Uterus (tissue), 4 donors: ENCODE results near the gene KCNQ1. TPM values are rescaled to one million over a fixed set of nuclear protein-coding genes. Genes with fewer than 3 reads are reported as not detected.

ENCODE experiments used
- DNase-seq, 2 donors: peaks; one replicate each; pipeline ENCODE4 v3.0.0-alpha.2; 2019 to 2020
- H3K27ac ChIP-seq, 2 donors: fragments of 200-600 bp; sonication (generic); 1 replicate in 1 of 2; 2 replicates in 1 of 2; pipeline ENCODE4 v1.5.1; 2016 to 2018
- H3K27me3 ChIP-seq, 2 donors: fragments of 200-600 bp; sonication (generic); one replicate each; pipeline ENCODE4 v1.5.1; 2018 to 2019; ENCODE audit warnings: control low read depth in 1 of 2
- H3K36me3 ChIP-seq, 2 donors: fragments of 200-600 bp; sonication (generic); one replicate each; pipeline ENCODE4 v1.5.1; 2019; ENCODE audit warnings: control low read depth in 1 of 2
- H3K4me1 ChIP-seq, 2 donors: fragments of 200-600 bp; sonication (generic); one replicate each; pipeline ENCODE4 v1.5.1; 2018 to 2019; ENCODE audit warnings: control low read depth in 1 of 2
- H3K4me3 ChIP-seq, 2 donors: fragments of 200-600 bp; sonication (generic); 1 replicate in 1 of 2; 2 replicates in 1 of 2; pipeline ENCODE4 v1.5.1; 2018 to 2019; ENCODE audit warnings: mild to moderate bottlenecking in 1 of 2
- H3K9me3 ChIP-seq, 2 donors: fragments of 200-600 bp; sonication (generic); one replicate each; pipeline ENCODE4 v1.5.1; 2019; ENCODE audit warnings: control low read depth in 1 of 2
- POLR2A ChIP-seq, 2 donors: fragments of 450-650 bp; IDR thresholded peaks; one replicate each; pipeline ENCODE4 v1.6.1; 2016; ENCODE audit warnings: antibody characterized with exemption in 2 of 2, mild to moderate bottlenecking in 1 of 2, moderate library complexity in 1 of 2
- intact Hi-C: fragments of 100-400 bp; cut with DNase I; formaldehyde crosslinking; loops from one replicate; pipeline ENCODE4 v1.15.1; 2023; ENCODE audit warnings: low total_unique reads
- total RNA-seq, 4 donors: library from RNA; depleted of rRNA in 3 of 4; stranded (reverse); fragments of >200 nt in 3 of 4; gene quantifications; one replicate each; pipeline versions ENCODE4 v1.1.0 to v1.2.4, GENCODE V29; 2014 to 2023
- TF ChIP-seq, protein P1 (sequence below), 4 experiments: fragments of 200-600 bp in 2 of 4; fragments of 450-650 bp in 2 of 4; sonication (generic) in 2 of 4; IDR thresholded peaks; one replicate each; pipeline ENCODE4 v1.5.1; 2016 to 2019; ENCODE audit warnings: antibody characterized with exemption in 4 of 4, mild to moderate bottlenecking in 2 of 4, moderate library complexity in 1 of 4
- donor health status: DM: yes; HTN: yes; CAD: no.

KCNQ1 gene
- total RNA-seq, 4 donors from 2014 or later: 2.6 to 10.4 (median 5.4) TPM

DNA sequence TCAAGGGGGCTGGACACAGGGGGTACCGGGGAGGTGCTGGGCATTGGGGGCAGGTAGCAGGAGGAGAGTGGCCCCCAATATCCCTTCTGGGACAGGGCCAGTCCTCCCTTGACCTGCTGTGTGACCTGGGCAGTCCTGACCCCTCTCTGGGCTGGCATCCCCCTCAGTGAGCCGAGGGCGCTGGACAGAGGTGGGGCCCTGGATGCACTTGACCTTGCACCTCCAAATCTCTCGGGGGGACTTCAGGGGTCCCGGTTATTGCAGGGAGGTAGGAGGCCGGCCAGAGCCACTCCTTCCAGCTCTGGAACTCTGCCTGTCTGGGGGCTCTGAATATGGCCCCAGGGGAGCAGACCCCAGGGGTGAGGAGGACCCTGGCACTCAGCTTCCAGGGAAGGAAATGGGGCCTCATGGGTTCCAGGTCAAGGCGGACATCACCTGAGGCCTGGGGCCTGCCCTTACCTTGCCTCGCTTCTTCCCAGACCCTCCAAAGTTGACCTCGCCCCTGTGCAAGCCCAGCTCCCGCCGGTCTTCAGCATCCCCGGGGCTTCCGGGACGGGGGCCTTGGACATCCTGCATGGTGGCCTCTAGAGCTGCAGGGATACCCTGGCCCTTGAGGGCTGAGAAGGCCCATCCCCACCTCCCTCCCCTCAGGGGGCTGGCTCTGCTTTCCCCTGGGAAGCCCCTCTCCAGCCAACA lies 22.2 kb upstream of the KCNQ1 start:
- Histone ChIP-seq H3K9me3 (no peaks in the 10 kb centered on the region), H3K4me3 (no peak overlapping the region), H3K27ac (no peak overlapping the region), H3K27me3 (no peaks in the 10 kb centered on the region), H3K36me3 (no peaks in the 10 kb centered on the region), H3K4me1 (no peaks in the 10 kb centered on the region)
- TF ChIP-seq, protein P1, sequence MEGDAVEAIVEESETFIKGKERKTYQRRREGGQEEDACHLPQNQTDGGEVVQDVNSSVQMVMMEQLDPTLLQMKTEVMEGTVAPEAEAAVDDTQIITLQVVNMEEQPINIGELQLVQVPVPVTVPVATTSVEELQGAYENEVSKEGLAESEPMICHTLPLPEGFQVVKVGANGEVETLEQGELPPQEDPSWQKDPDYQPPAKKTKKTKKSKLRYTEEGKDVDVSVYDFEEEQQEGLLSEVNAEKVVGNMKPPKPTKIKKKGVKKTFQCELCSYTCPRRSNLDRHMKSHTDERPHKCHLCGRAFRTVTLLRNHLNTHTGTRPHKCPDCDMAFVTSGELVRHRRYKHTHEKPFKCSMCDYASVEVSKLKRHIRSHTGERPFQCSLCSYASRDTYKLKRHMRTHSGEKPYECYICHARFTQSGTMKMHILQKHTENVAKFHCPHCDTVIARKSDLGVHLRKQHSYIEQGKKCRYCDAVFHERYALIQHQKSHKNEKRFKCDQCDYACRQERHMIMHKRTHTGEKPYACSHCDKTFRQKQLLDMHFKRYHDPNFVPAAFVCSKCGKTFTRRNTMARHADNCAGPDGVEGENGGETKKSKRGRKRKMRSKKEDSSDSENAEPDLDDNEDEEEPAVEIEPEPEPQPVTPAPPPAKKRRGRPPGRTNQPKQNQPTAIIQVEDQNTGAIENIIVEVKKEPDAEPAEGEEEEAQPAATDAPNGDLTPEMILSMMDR (IDR thresholded peaks at IDR 0.05): no peak
- TF ChIP-seq POLR2A (IDR thresholded peaks at IDR 0.05): no peak
- intact Hi-C loops: loop anchor here (5.0 to 10.0 kb wide), 2 partner anchors 120 to 472 kb away; partner anchors contain the start of genes C11orf21 and TSPAN32
- no peak for DNase-seq

- TF ChIP-seq POLR2A (IDR thresholded peaks at IDR 0.05): no peak
- TF ChIP-seq, protein P1 (IDR thresholded peaks at IDR 0.05): no peak
- Histone ChIP-seq H3K36me3 (no peaks in the 10 kb centered on the region), H3K27ac (no peak overlapping the region), H3K27me3 (no peaks in the 10 kb centered on the region), H3K9me3 (no peaks in the 10 kb centered on the region), H3K4me1 (no peaks in the 10 kb centered on the region), H3K4me3 (no peak overlapping the region)
- no peak for DNase-seq
- intact Hi-C loops: loop anchor here (2.0 to 10.0 kb wide), 3 partner anchors 121 to 471 kb away; partner anchors contain the start of genes C11orf21 and TSPAN32
These were observed 21.4 kb upstream of the KCNQ1 start for GRCh38 chr11:2423157-2424025.

DNA sequence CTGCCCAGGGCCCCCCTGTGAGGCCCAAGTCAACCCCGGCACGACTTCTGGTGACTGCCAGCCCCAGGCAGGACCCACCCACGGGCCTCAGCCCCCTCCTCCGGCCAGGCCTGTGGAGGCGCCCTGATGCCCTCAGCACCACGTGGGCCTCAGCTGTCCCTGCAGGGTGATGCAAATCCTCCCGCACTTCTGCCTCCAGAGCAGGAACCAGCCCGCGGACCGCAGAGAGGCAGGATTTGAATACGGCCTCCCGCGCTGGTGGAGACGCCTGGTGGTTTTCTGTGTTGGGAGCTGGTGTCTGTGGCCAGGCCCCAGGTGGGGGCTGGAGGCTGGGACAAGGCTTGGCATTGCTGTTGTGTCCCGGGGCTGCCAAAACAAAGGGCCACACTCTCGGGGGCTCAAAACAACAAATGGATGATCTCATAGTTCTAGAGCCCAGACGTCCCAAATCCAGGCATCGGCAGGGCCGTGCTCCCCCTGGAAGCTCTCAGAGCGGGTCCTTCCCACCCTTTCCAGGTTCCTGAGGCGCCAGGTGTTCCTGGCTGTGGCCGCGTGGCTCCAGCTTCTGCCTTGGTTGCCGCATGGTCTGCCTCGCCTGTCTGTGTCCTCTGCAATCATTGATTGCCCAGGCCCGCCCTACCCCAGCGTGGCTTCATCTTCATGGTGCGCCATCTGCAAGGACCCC lies 19.9 kb upstream of the KCNQ1 start:
- TF ChIP-seq, protein P1 (IDR thresholded peaks at IDR 0.05): no peak
- TF ChIP-seq POLR2A (IDR thresholded peaks at IDR 0.05): no peak
- intact Hi-C loops: loop anchor here (2.0 to 10.0 kb wide), 3 partner anchors 123 to 470 kb away; partner anchors contain the start of genes C11orf21 and TSPAN32
- H3K27ac ChIP-seq: no peak overlapping the region

DNA sequence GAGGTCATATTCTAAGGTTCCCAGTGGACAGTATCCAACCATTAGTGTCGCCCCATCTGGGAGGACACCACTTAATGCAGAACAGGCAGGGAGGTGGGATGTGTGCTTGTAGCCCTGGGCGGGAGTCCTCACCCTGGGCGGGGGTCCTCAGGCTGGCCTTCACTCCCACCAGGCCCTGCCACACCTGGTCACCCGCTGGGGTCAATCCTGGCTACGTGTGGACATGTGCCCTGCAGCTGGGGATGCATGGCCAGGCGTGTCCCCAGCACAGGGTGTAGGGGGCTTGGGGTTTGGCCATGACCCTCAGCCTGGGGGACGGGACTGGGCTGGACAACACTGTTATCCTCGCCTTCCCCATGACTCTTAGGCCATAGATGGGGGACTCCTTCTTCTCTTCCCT lies 19.3 kb upstream of the KCNQ1 start:
- Histone ChIP-seq H3K27ac (no peak overlapping the region), H3K27me3 (no peaks in the 10 kb centered on the region), H3K4me1 (no peaks in the 10 kb centered on the region), H3K4me3 (no peak overlapping the region), H3K36me3 (no peaks in the 10 kb centered on the region), H3K9me3 (no peaks in the 10 kb centered on the region)
- no peak for DNase-seq
- intact Hi-C loops: loop anchor here (2.0 to 10.0 kb wide), 2 partner anchors 229 to 469 kb away; no protein-coding TSS in a partner anchor
- TF ChIP-seq, protein P1 (IDR thresholded peaks at IDR 0.05): no peak
- no peak for TF ChIP-seq POLR2A (IDR thresholded peaks at IDR 0.05)

More for the DNA sequence above, 19.9 kb upstream of the KCNQ1 start:
- H3K36me3 ChIP-seq: no peaks in the 10 kb centered on the region
- H3K4me3 ChIP-seq: no peak overlapping the region
- no peaks in the 10 kb centered on the region for H3K9me3 ChIP-seq
- no peaks in the 10 kb centered on the region for H3K27me3 ChIP-seq
- DNase-seq: no peak
- H3K4me1 ChIP-seq: no peaks in the 10 kb centered on the region
